ENCODE measurements around the gene KCNK6. TPM values are rescaled to one million over a fixed set of nuclear protein-coding genes. Genes with fewer than 3 reads are reported as not detected.

The KCNK6 gene
- polyA plus RNA-seq (2013, experiment 1 of 2; ENCODE audit: insufficient read length) = 1.9 TPM
- 1.6 TPM for polyA plus RNA-seq (2013, experiment 2 of 2; ENCODE audit: insufficient read length)

DNA sequence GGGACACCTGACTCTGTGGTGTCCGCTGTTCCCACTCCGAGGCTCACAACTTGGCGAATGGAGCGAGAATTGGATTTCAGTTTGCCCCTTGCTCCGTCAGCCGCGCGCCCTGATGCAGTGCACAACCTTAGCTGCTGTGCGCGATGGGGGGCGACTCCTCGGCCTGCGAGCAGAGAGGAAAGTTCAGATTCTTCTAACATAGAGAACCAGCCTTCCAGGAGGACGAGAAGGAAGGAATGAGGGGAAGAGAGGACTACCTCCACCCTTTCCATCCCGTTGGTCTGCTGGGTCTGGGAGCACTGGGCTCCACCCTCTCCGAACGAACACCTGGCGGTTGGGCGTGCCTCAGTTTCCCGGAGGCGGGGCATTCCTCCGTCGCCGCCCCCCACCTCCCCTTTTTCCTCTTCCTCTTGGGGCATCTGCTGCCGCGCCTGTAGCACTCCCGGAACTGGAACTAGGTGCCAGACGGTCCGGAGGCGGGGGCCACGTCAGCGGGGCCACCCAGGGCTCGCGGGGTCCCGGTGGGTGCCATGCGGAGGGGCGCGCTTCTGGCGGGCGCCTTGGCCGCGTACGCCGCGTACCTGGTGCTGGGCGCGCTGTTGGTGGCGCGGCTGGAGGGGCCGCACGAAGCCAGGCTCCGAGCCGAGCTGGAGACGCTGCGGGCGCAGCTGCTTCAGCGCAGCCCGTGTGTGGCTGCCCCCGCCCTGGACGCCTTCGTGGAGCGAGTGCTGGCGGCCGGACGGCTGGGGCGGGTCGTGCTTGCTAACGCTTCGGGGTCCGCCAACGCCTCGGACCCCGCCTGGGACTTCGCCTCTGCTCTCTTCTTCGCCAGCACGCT lies at the start of gene KCNK6:
Gene KCNK6, plus strand, starts transcription at position 425 of the 838 bp plus-strand sequence. Its CDS starts 106 bp downstream, at position 531.
- no peak for DNase-seq

DNA sequence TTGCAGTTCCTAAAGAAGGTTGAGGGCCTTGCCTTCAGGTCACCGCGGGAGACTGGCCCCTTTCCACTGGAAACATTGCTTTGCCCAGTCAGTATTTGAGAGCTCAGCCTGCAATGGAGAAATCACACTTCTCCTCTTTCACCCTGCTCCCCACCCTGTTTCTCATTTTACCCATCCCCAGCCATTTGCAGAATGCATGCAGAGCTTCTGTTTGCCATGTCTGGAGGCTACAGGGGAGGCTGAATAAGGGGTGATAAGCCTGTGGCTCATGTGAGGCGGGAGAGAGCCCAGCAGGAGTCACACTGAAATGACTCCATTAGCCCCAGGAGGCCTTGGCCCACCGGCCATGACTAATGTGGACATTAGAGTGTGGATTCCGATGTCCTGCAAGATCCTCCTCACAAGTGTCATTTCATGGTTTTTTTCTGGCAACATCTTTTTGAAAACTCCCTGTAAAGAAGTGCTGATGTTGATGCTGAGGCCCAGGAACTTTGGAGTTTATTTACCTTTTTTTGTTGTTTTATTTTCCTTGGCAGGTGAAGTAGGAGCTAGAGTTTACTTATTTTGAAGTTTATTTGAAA lies 49.0 kb upstream of the KCNK6 start:
- no peak for DNase-seq

DNA sequence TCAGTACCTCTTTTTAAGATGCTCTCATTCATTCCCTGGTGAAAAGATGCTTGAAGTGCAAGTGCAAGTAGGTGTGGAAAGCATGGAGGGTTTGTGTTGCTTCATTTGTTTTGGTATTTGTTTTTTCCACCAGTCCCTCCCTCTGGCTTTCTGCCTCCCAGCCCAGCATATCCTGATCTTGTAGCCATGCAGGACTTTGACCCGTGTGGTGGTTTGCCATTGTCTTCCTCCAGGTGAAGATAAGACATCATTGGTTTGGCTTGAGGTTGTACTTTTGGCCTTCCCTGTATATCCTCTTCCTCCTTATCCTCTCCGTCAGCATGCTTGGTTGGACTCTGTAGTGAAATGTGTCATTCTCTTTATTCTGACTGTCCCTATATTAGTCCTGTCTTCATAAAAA lies 46.1 kb upstream of the KCNK6 start:
- DNase-seq = no peak

DNA sequence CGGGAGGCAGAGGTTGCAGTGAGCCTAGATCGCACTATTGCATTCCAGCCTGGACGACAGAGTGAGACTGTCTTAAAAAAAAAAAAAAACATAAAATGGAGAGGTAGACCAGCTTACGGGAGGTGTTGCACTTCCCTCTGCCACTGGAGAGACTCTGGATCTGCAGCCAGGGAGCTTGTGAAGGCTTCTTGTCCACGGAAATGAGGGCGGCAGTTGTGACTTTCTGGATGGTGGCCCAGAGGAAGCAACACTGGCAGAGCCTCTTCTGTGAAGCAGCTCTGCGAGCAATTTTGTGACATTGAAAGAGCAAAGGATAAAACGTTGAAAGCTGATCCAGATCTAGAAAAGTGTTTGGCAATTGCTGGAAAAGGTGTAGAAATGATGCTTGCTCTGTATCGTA lies 44.9 kb upstream of the KCNK6 start:
- DNase-seq = no peak

DNA sequence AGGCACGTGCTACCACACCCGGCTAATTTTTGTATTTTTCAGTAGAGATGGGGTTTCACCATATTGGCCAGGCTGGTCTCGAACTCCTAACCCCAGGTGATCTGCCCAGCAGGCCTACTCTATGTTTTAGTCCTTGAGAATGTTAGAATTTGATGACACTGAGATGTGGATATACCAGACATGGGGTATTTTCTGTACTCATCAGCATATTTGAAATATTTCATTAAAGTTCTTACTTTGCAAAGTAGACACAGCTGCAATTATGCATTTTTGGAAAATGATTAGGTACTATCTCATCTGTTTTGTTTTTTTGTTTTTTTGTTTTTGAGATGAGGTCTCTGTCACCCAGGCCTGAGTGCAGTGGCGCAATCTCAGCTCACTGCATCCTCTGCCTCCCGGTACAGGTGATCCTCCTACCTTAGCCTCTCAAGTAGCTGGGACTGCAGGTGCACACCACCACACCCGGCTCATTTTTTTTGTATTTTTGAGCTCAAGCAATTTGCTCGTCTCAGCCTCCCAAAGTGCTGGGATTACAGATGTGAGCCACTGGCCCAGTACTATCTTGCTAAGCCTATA lies 42.6 kb upstream of the KCNK6 start:
- no peak for DNase-seq

DNA sequence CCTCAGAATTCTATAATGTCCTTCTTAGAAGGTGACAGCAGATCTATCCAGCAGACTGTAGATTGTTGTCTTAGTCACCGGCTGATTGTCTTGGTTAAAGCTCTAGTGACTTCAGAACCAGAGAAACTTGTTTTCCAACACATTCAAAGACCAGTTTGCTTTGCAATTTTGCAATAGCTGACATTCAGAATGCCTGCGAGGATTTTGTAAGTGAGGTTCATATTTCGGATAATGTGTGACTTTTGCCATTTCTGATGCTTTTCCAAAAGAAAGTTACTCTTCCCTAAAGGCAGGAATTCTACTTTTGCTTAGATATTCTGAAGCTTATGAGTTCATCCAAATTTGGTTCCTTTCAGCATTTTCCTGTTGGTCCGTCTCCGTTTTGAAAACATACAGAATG lies 42.1 kb upstream of the KCNK6 start:
- no peak for DNase-seq

DNA sequence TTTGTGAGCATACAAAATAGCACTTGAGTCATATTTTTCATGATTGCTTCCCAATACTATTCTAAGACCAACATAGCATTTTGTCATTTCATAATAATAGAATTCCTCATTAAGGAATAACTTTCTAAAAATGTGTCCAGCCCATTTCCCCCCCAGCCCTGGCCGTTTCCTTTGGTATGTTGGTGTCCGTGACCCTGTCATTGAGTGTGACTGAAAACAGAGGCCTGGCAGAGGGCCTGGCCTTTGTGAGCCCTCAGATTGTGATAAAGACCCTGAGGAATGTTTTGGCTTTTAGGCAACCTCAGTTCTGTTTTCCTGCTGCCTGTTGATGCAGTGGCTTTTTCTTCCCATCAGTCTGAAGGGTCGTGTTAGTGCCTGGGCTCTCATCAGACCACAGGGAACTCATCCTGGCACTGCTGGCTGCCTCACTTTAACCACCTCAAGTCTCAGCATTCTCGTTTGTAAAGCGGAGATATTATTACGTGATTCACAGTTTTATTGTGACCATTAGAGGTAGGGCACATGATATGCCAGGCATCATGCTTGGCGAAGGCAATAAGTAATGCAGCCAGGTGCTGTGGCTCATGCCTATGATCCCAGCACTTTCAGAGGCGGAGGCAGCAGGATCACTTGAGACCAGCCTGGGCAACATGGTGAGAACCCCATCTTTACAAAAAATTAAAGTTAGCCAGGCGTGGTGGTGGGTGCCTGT lies 41.5 kb upstream of the KCNK6 start:
- peak; percentile 48 for DNase-seq

DNA sequence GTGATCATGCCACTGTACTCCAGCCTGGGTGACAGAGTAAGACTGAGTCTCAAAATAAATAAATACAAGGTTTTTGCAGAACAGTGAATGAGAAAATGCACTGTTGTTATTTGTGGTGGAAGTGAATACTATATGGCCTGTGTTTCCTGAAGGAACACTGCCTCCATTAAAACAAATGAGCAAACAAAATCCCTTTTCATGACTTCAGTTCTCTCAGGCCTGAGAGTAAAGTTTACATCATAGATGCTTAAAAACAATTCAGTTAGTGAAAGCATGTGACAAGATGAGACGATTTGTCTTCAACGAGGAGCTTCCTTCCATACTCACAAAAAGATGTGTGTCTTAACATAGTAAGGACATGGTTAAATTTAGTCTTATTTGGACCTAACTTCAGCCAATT lies 40.9 kb upstream of the KCNK6 start:
- DNase-seq = no peak

DNA sequence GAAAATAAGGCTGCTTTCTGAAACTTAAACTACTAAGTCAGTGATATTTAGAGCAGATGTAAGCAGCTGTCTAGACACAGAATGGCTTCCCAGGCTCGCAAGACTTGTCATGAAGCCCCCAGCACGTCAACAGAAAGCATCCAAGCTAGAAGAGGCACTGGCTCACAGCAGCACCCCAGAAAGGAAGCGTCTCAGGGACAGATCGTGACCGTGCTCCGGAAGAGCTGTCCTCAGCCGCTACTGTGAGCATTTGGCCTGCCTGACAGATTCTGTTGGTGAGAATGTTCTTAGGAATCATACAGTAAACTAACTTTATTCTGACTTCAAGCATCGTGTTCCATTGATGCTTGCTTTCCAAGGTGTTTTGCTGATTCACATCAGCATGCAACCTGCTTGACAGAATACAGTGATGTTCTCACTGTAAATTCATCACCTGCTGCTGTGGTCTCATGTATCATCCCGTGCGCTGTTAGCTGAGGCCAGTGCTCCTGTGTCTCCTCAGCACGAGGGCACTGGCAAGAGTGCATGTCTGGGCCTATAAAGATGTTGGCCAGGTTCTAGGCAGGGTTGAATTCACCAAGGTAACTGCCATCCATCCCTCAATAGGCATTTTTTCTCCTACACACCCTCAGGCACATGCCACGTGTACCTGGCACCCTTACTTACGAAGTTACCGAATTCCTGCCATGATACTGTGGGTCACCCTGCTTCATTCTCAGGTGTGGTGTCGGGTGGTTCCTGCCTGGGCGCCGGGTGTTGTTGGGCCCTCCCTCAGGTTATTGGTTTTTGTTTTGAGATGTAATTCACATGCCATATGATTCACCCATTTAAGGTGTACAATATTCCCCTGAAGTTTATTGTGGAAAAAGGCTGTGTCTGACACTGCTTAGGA lies 39.4 kb upstream of the KCNK6 start:
- no peak for DNase-seq

DNA sequence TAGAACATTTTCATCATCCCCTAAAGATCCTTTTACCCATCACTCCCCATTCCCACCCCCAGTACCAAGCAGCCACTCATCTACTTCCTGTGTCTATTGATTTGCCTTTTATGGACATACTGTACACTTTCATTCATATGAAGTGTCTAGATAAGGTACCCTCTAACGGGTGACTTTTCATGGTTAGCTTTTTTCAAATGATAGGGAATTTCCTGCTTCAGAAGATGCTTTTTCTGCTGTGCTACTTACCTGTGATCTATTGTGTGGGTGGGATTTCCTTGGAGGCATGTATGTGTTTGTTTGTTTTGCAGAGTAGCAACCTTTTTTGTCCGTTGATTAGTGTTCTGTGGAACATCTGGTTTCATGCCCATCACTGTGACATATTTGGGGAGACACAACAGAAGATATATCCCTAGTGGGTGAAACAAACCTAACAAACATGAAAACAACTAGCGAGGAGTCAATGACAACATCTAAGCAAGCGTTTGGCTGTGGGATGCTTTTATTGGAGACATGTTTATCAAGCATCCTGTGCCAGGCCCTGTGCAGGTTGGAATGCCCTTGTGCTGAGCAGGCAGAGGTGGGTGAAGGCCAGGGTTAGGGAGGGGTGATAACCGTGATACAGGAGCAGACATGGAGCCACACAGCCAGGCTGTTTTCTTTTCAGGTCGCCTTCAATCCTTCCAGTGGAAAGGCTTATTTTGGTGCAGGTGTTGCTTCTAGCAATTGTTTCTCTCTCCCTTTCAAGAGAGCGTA lies 37.7 kb upstream of the KCNK6 start:
- DNase-seq = no peak

DNA sequence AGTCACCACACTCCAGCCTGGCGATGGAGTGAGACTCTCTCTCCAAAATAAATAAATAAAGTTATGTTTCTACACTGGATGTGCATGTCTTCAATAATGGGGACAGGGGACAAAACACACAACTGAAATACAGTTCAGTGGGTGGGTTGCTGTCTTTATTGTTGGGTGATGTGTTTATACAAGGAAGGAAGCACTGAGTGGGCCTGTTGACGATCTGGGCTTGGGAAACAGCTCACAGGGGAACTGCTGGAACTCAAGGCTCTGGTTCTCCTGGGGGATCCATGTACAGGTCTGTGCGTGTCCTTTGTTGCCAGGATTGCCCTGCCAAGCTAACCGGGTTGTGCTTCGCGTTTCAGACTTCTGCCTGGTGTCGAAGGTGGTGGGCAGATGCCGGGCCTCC lies 36.4 kb upstream of the KCNK6 start:
- no peak for DNase-seq

DNA sequence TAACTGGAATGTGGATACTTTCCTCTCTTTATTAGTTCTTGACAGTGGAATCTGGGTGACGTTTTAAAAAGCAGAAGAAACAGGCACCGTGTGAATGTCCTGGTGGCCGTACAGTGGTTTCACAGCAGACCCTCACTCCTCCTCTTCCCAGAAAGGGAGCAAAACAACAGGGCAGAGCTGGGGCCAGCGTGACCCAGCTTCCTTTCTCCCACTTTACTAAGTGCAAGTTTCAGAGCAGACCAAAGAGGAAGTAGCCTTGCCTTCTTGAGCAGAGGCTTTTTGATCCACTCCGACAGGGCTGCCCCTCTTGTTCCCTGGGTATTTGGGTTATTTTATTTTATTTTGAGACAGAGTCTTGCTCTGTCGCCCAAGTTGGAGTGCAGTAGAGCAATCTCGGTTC lies 35.2 kb upstream of the KCNK6 start:
- DNase-seq = no peak

DNA sequence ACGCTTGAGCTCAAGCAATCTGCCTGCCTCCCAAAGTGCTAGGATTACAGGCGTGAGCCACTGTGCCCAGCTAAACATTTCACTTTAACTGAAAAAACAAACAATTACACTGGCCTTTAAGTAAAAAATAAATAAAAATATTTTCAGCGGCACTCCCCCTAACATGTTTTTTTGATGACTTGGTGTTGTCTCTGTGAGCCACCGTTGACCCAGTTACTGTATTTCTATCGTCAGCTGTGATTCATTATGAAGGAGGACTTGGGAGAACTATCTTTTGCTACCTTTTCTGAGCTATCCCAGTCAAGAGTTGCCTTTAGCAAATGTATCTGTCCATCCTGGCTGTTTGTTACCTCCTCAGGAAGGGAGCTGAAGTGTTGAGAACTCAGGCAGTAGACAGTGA lies 34.1 kb upstream of the KCNK6 start:
- DNase-seq = no peak

DNA sequence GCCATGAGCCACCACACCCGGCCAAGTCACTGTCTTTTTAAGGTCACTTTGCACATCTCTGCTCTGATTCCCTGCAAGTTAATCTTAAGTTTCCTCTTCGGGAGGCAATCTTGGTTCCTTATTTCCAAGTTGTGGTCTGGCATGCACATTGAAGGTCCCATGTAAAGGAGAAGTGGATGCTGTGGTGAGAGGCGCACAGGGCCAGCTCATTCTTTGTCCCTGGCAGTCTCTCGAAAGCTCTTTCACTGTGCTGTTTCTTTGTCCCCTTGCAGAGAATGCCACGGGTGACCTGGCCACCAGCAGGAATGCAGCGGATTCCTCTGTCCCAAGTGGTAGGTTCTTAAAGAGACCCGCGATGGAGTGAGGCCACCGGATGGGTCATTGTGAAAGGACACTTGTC lies 32.0 kb upstream of the KCNK6 start:
- DNase-seq = no peak

DNA sequence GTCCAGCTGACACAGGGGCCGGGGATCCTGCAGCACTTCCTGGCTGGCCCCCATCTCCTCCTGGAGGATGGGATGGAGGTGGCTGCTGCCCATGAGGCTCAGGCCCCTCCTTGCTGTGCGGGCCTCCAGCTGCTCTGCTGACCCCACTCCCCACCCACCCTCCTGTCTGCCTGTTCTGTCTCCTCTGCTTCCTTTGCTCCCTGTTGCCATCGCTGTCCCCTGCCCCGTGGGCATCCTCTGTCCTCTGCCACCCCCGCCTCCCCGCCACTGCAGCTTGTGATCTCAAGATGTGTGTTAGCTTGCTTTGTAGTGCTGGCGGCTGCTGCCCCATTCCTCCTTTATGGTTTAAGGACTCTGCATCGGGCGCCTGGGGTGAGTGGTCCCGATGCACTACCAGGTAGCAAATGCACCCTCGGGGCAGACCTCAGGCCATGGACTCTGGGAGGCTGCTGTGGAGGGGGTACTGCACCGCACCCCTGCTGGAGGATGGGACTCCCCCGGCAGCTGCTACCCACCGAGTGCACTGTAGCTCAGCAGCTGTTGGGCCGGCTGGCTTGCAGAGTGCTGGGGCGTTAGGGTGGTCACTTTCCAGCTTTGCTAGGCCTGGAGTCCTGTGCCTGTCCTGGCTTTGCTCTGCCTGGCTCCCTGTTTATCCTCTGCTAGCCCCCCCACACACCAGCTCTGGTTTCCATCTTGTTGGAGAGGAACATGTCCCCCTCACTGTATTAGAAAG lies 31.4 kb upstream of the KCNK6 start:
- DNase-seq = no peak

DNA sequence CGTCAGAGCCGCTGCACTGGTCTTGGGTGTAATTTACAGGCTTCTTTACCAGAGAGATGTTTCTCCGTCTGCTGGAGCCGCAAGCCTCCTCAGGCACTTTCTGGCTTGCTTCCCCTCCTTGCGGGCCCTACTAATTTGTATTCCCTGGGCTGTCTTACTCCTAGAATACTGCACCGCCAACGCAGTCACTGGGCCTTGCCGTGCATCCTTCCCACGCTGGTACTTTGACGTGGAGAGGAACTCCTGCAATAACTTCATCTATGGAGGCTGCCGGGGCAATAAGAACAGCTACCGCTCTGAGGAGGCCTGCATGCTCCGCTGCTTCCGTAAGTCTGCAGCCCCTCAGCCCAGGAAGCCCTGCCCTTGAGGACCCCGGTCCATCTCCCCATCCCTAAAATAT lies 29.7 kb upstream of the KCNK6 start:
- DNase-seq = no peak

DNA sequence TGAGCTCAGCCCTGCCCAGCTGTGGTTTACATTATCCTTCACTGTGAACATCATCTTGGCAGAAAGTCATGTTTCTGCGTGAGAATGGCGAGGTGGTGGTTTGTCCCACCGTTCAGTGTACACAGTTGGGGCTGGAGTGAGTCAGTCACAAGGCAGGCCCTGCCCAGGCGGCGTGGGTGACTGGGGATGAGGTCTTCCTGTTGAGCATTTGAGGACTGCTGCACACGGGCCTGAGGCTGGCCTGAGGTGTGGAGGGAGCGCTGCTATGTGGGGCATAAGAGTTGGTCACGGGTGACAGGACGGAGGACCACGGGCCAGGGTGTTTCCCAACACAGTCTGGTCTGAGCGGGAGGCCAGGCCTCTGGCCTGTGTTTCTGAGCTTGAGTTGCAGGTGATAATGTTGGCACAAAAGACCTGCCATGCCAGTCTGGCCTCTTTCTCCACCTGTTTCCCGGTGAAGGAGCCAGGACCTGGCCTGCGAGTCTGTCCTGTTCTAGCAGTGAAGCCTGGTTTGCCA lies 29.0 kb upstream of the KCNK6 start:
- DNase-seq = peak; percentile 82

DNA sequence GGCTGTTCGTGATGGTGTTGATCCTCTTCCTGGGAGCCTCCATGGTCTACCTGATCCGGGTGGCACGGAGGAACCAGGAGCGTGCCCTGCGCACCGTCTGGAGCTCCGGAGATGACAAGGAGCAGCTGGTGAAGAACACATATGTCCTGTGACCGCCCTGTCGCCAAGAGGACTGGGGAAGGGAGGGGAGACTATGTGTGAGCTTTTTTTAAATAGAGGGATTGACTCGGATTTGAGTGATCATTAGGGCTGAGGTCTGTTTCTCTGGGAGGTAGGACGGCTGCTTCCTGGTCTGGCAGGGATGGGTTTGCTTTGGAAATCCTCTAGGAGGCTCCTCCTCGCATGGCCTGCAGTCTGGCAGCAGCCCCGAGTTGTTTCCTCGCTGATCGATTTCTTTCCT lies 27.8 kb upstream of the KCNK6 start:
- no peak for DNase-seq

DNA sequence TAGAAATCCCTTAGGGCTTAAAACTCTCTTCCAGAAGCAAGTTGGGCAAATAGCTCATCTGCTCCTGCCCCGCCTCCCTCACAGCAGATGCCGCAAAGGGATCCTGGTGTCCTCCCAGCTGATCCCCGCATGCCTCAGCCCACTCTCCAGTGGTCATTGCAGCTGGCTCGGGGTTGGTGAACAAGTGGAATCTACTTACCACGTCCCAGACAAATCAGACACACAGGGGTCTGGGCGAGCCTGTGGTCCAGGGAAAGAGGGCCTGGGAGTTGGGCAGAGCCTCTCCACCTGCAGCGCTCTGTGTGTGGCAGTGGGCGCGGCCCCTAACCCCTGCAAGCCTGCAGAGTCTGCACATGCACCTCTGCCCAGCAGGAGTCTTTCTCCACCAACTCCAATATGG lies 26.4 kb upstream of the KCNK6 start:
- no peak for DNase-seq

DNA sequence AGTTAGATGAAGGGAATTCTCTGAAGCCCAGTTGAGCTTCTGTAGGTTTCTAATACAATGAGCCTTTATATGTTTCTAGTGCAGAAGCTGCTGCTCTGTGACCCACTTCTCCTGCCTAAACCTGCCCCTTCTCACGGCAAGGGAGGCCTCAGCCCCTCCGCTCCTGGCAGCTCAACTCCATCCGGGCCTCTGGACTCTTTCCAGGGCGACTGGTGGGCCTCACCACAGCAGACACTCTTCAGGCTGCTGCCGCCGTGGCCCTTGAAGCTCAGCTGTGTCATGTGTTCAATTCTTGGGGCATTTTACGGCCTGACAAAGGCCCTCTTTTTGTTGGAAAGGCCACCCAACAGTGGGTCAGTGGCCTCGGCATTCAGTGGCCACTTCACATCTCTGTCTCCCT lies 25.6 kb upstream of the KCNK6 start:
- DNase-seq = no peak
